HEK293 (cell line): ENCODE data around the gene GRID2.

Experiments used
- CTCF ChIA-PET: fragments of 350-600 bp; formaldehyde crosslinking; extraction: SDS; loops from one replicate; lab custom pipeline; 2021; ENCODE audit warnings: antibody characterized with exemption; lab: Yijun Ruan, JAX
- POLR2A ChIA-PET: fragments of 300-600 bp; formaldehyde crosslinking; extraction: SDS; loops from one replicate; lab custom pipeline; 2020; ENCODE audit warnings: antibody characterized with exemption, inconsistent platforms; lab: Yijun Ruan, JAX
- H3K27ac ChIP-seq: fragments of 200-500 bp; sonication (Bioruptor generic); 2 replicates; pipeline ENCODE4 v1.5.1; 2014; ENCODE audit warnings: low read depth, low read length, control low read depth, inconsistent platforms; ENCODE audit errors: extremely low read depth
- H3K36me3 ChIP-seq, 2 experiments: fragments of 200-500 bp in 1 of 2; sonication (Bioruptor generic) in 1 of 2; 1 replicate in 1 of 2; 2 replicates in 1 of 2; pipeline ENCODE4 v1.5.1; 2014 to 2017; ENCODE audit warnings: inconsistent platforms in 2 of 2, low read length in 2 of 2; ENCODE audit not compliant: control insufficient read depth in 2 of 2, insufficient read depth in 1 of 2
- H3K4me1 ChIP-seq: fragments of 200-500 bp; sonication (Bioruptor generic); 2 replicates; pipeline ENCODE4 v1.5.1; 2014; ENCODE audit warnings: mild to moderate bottlenecking, low read length, inconsistent platforms; ENCODE audit not compliant: control insufficient read depth, insufficient read depth
- H3K4me3 ChIP-seq: 2 replicates; pipeline ENCODE4 v1.5.1; 2011; ENCODE audit warnings: low read depth, mild to moderate bottlenecking, control low read depth, low read length, moderate library complexity
- H3K9me3 ChIP-seq: fragments of 200-500 bp; sonication (Bioruptor generic); 2 replicates; pipeline ENCODE4 v1.5.1; 2014; ENCODE audit warnings: low read depth, low read length, inconsistent platforms; ENCODE audit not compliant: control insufficient read depth, insufficient read depth
- KLF8 ChIP-seq: fragments of 450-650 bp; formaldehyde crosslinking; IDR thresholded peaks from 2 replicates; pipeline ENCODE4 v1.5.1; 2016; ENCODE audit warnings: missing biosample characterization, missing genetic modification characterization
- OVOL3 ChIP-seq: fragments of 450-650 bp; formaldehyde crosslinking; IDR thresholded peaks from 2 replicates; pipeline ENCODE4 v1.5.1; 2016; ENCODE audit warnings: missing biosample characterization, missing genetic modification characterization
- REST ChIP-seq: fragments of 450-650 bp; formaldehyde crosslinking; IDR thresholded peaks from 2 replicates; pipeline ENCODE4 v1.5.1; 2016; ENCODE audit warnings: missing biosample characterization, missing genetic modification characterization
- SETDB1 ChIP-seq: IDR thresholded peaks from one replicate; pipeline ENCODE4 v1.6.1; 2017; ENCODE audit warnings: mild to moderate bottlenecking, low read length, moderate library complexity, mixed read lengths; ENCODE audit not compliant: insufficient read length
- SP2 ChIP-seq: fragments of 450-650 bp; formaldehyde crosslinking; IDR thresholded peaks from 2 replicates; pipeline ENCODE4 v1.5.1; 2016; ENCODE audit warnings: missing biosample characterization, missing genetic modification characterization
- SP7 ChIP-seq: fragments of 450-650 bp; formaldehyde crosslinking; IDR thresholded peaks from 2 replicates; pipeline ENCODE4 v1.5.1; 2016; ENCODE audit warnings: missing biosample characterization, missing genetic modification characterization
- ZBTB20 ChIP-seq: fragments of 450-650 bp; formaldehyde crosslinking; IDR thresholded peaks from 2 replicates; pipeline ENCODE4 v1.5.1; 2016; ENCODE audit warnings: missing biosample characterization, missing genetic modification characterization
- ZFP41 ChIP-seq: fragments of 450-650 bp; formaldehyde crosslinking; IDR thresholded peaks from 2 replicates; pipeline ENCODE4 v1.5.1; 2016; ENCODE audit warnings: missing biosample characterization, missing genetic modification characterization, borderline replicate concordance
- ZIC2 ChIP-seq: fragments of 450-650 bp; formaldehyde crosslinking; IDR thresholded peaks from 2 replicates; pipeline ENCODE4 v1.5.1; 2016; ENCODE audit warnings: missing biosample characterization, missing genetic modification characterization
- ZNF112 ChIP-seq: fragments of 450-650 bp; formaldehyde crosslinking; IDR thresholded peaks from 2 replicates; pipeline ENCODE4 v1.5.0; 2017; ENCODE audit warnings: missing biosample characterization, missing genetic modification characterization
- ZNF133 ChIP-seq: fragments of 450-650 bp; formaldehyde crosslinking; IDR thresholded peaks from 2 replicates; pipeline ENCODE4 v1.5.1; 2016; ENCODE audit warnings: missing biosample characterization, missing genetic modification characterization
- ZNF138 ChIP-seq: fragments of 450-650 bp; formaldehyde crosslinking; IDR thresholded peaks from 2 replicates; pipeline ENCODE4 v1.5.1; 2016; ENCODE audit warnings: missing biosample characterization, missing genetic modification characterization, borderline replicate concordance
- ZNF148 ChIP-seq: fragments of 450-650 bp; formaldehyde crosslinking; IDR thresholded peaks from 2 replicates; pipeline ENCODE4 v1.5.0; 2017; ENCODE audit warnings: missing biosample characterization, missing genetic modification characterization, borderline replicate concordance
- ZNF214 ChIP-seq: fragments of 450-650 bp; formaldehyde crosslinking; IDR thresholded peaks from 2 replicates; pipeline ENCODE4 v1.5.1; 2017; ENCODE audit warnings: missing biosample characterization, mild to moderate bottlenecking, missing genetic modification characterization, borderline replicate concordance
- ZNF26 ChIP-seq: fragments of 450-650 bp; formaldehyde crosslinking; IDR thresholded peaks from 2 replicates; pipeline ENCODE4 v1.5.1; 2016; ENCODE audit warnings: missing biosample characterization, missing genetic modification characterization
- ZNF292 ChIP-seq: fragments of 450-650 bp; formaldehyde crosslinking; IDR thresholded peaks from 2 replicates; pipeline ENCODE4 v1.5.1; 2016; ENCODE audit warnings: low read depth, missing biosample characterization, missing genetic modification characterization, borderline replicate concordance
- ZNF335 ChIP-seq: fragments of 450-650 bp; formaldehyde crosslinking; conservative IDR thresholded peaks from 2 replicates; pipeline ENCODE4 v1.5.1; 2016; ENCODE audit warnings: missing biosample characterization, missing genetic modification characterization
- ZNF426 ChIP-seq: fragments of 450-650 bp; formaldehyde crosslinking; IDR thresholded peaks from 2 replicates; pipeline ENCODE4 v1.5.1; 2017; ENCODE audit warnings: missing biosample characterization, missing genetic modification characterization, mild to moderate bottlenecking, inconsistent platforms, moderate library complexity
- ZNF501 ChIP-seq: fragments of 450-650 bp; formaldehyde crosslinking; IDR thresholded peaks from 2 replicates; pipeline ENCODE4 v1.5.1; 2016; ENCODE audit warnings: missing biosample characterization, missing genetic modification characterization
- ZNF529 ChIP-seq: fragments of 450-650 bp; formaldehyde crosslinking; IDR thresholded peaks from 2 replicates; pipeline ENCODE4 v1.5.1; 2017; ENCODE audit warnings: missing genetic modification characterization, missing biosample characterization; ENCODE audit not compliant: insufficient replicate concordance
- ZNF530 ChIP-seq: fragments of 450-650 bp; formaldehyde crosslinking; IDR thresholded peaks from 2 replicates; pipeline ENCODE4 v1.5.1; 2016; ENCODE audit warnings: low read depth, missing biosample characterization, missing genetic modification characterization
- ZNF777 ChIP-seq: fragments of 450-650 bp; formaldehyde crosslinking; IDR thresholded peaks from 2 replicates; pipeline ENCODE4 v1.5.1; 2017; ENCODE audit warnings: missing biosample characterization, missing genetic modification characterization, borderline replicate concordance
- ZNF791 ChIP-seq: fragments of 450-650 bp; formaldehyde crosslinking; IDR thresholded peaks from 2 replicates; pipeline ENCODE4 v1.5.1; 2016; ENCODE audit warnings: missing biosample characterization, missing genetic modification characterization
- ZXDB ChIP-seq: fragments of 450-650 bp; formaldehyde crosslinking; IDR thresholded peaks from 2 replicates; pipeline ENCODE4 v1.5.1; 2016; ENCODE audit warnings: missing biosample characterization, missing genetic modification characterization
- TF ChIP-seq, protein P1 (sequence below): fragments of 450-650 bp; formaldehyde crosslinking; IDR thresholded peaks from 2 replicates; pipeline ENCODE4 v1.5.1; 2017; ENCODE audit warnings: missing biosample characterization, mild to moderate bottlenecking, missing genetic modification characterization, moderate library complexity

GRID2 gene

GRCh38 chr4:92953462-92953861, 649.7 kb downstream of the GRID2 start (continued):
- TF ChIP-seq ZNF214 (tag by site-specific recombination) (no peak), ZXDB (no peak)

DNA sequence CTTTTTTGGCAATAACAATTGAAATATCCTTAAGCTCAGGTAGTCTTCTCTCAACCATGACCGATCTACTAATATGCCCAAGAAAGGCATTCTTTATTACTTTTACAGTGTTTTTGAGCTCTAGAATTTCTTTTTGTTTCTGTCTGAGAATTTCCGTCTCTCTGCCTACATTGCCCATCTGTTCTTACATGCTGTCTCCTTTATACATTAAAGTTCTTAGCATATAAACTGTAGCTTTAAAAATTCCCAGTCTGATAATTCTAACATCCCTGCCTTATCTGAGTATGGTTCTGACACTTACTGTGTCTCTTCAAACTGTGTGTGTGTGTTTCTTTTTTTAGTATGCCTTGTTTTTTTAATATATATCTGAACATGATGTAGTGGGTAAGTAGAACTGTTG, 658.1 kb downstream of the GRID2 start:
- CTCF ChIA-PET: no interaction called here
- H3K9me3 ChIP-seq: no peaks in the 10 kb centered on the region
- H3K4me3 ChIP-seq: no peak overlapping the region
- no peak for TF ChIP-seq ZNF112
- no peak for TF ChIP-seq ZNF791 (tag by site-specific recombination)
- TF ChIP-seq ZBTB20: no peak
- no peak for TF ChIP-seq ZNF335 (tag by site-specific recombination)
- no peak for TF ChIP-seq SP2 (tag by site-specific recombination)
- TF ChIP-seq ZNF777: no peak
- TF ChIP-seq ZNF133 (tag by site-specific recombination): no peak
- no peak for TF ChIP-seq ZNF530 (tag by site-specific recombination)
- TF ChIP-seq KLF8 (tag by site-specific recombination): no peak
- TF ChIP-seq, protein P1, sequence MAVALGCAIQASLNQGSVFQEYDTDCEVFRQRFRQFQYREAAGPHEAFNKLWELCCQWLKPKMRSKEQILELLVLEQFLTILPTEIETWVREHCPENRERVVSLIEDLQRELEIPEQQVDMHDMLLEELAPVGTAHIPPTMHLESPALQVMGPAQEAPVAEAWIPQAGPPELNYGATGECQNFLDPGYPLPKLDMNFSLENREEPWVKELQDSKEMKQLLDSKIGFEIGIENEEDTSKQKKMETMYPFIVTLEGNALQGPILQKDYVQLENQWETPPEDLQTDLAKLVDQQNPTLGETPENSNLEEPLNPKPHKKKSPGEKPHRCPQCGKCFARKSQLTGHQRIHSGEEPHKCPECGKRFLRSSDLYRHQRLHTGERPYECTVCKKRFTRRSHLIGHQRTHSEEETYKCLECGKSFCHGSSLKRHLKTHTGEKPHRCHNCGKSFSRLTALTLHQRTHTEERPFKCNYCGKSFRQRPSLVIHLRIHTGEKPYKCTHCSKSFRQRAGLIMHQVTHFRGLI: no peak
- no peak for TF ChIP-seq ZFP41 (tag by site-specific recombination)
- no peak for TF ChIP-seq ZNF148 (tag by site-specific recombination)
- TF ChIP-seq ZIC2 (tag by site-specific recombination): no peak
- no peak for TF ChIP-seq SP7
- no peak for TF ChIP-seq ZNF138
- no peak for TF ChIP-seq REST (tag by site-specific recombination)
- TF ChIP-seq, all 188 proteins: peak for 0
- H3K27ac ChIP-seq: no peak overlapping the region
- POLR2A ChIA-PET: no interaction called here
- no peaks in the 10 kb centered on the region for H3K4me1 ChIP-seq
- no peaks in the 10 kb centered on the region for H3K36me3 ChIP-seq

DNA sequence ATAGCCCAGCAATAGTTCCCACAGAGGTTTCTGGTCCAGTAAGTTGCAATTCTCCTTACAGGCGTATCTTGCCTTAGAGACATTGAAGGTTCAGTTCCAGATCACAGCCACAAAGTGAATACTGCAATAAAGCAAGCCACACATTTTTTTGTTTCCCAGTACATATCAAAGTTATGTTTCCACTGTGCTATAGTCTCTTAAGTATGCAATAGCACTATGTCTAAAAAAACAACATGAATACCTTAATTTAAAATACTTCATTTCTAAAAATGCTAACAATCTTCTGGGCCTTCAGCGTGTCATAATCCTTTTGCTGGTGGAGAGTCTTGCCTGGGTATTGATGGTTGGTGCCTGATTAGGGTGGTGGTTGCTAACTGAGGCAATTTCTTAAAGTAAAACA, 659.1 kb downstream of the GRID2 start:
- Histone ChIP-seq H3K4me1 (no peaks in the 10 kb centered on the region), H3K27ac (no peak overlapping the region), H3K4me3 (no peak overlapping the region), H3K36me3 (no peaks in the 10 kb centered on the region), H3K9me3 (no peaks in the 10 kb centered on the region)
- ChIA-PET CTCF (no interaction called here), POLR2A (no interaction called here)
- TF ChIP-seq ZNF292 (tag by site-specific recombination): no peak
- TF ChIP-seq ZNF501 (tag by site-specific recombination): no peak
- TF ChIP-seq OVOL3: no peak
- no peak for TF ChIP-seq ZNF426 (tag by site-specific recombination)
- TF ChIP-seq ZNF529 (tag by site-specific recombination): no peak
- no peak for TF ChIP-seq ZNF26
- TF ChIP-seq ZNF777: no peak
- no peak for TF ChIP-seq SP7
- TF ChIP-seq SETDB1: no peak
